H54 (cell line): ENCODE measurements around the gene MYH9.

ENCODE experiments used
- DNase-seq: peaks from one replicate; pipeline ENCODE4 v3.0.0; 2011; ENCODE audit warnings: low spot score, mixed read lengths; ENCODE audit not compliant: insufficient read length
- FAIRE-seq: peaks from 3 replicates; lab custom pipeline; 2011; peaks lifted over from hg19 to GRCh38; lab: Jason Lieb, UNC
- POLR2A ChIP-seq: IDR thresholded peaks from 2 replicates; pipeline ENCODE4 v1.6.1; 2011; ENCODE audit warnings: low read depth, mild to moderate bottlenecking, low read length

Gene MYH9

GRCh38 chr22:36374603-36375024 lies 13.2 kb downstream of the MYH9 start:
- FAIRE-seq (peak; percentile 62), DNase-seq (no peak)
- no peak for TF ChIP-seq POLR2A

DNA sequence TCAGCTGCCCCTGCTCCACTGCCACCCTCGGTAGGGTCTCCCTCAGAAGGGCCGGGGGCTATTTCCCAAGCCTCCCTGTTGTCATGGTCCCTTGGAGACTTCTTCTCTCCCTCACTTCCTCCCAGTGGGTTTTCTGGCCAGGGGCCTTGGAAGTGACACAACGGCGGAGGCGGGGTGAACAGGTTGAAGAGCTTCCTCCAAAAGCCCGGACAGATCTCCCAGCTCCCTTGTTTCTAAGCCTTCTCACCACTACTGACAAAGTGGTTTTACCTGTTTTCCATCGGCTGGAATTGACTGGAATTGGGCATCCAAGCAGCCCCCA lies 14.5 kb downstream of the MYH9 start:
- FAIRE-seq (no peak), DNase-seq (no peak)
- no peak for TF ChIP-seq POLR2A

- DNase-seq, result no peak
- FAIRE-seq, result no peak
- TF ChIP-seq POLR2A, result no peak
Measured at GRCh38 chr22:36371920-36372319, 15.8 kb downstream of the MYH9 start.

DNA sequence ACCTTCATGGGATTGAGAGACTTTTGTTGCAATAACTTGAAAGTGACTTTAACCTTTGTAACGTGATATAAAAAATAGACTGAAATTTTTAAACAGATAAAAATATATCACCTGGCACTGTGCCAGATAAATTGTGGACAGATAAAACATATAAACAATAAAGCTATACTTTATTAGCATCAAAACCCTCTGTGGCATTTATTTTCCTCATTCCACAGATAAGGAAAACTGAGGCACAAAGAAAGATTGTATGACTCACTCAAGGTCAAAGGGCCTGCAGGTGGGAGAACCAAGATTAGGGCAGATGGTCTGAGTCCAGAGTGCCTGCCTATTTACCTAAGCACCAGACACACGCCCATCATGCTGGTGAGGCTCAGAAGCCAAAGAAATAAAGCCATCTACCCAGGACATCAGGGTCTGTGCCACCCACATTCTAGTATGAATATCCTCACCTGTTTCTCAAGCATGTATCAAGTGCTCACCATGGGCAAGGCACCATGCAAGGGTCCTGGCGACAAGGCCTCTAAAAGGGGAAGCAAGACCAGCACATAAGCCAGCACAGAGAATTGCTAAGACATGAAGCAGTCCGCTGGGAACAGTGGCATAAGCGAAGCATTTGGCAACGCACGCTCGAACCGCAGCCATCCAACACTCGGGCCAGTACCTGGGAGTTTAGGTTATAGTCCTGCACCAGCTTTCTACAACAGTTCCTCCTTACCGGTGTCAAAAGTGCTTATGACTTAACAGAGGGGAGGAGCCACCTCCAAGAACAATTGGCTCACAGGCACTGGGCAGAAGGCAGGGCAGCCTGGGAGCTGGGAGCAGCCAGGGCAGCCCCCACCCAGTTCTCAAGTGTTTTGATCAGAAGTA lies 17.6 kb downstream of the MYH9 start:
- no peak for DNase-seq
- no peak for TF ChIP-seq POLR2A
- FAIRE-seq, result no peak

DNA sequence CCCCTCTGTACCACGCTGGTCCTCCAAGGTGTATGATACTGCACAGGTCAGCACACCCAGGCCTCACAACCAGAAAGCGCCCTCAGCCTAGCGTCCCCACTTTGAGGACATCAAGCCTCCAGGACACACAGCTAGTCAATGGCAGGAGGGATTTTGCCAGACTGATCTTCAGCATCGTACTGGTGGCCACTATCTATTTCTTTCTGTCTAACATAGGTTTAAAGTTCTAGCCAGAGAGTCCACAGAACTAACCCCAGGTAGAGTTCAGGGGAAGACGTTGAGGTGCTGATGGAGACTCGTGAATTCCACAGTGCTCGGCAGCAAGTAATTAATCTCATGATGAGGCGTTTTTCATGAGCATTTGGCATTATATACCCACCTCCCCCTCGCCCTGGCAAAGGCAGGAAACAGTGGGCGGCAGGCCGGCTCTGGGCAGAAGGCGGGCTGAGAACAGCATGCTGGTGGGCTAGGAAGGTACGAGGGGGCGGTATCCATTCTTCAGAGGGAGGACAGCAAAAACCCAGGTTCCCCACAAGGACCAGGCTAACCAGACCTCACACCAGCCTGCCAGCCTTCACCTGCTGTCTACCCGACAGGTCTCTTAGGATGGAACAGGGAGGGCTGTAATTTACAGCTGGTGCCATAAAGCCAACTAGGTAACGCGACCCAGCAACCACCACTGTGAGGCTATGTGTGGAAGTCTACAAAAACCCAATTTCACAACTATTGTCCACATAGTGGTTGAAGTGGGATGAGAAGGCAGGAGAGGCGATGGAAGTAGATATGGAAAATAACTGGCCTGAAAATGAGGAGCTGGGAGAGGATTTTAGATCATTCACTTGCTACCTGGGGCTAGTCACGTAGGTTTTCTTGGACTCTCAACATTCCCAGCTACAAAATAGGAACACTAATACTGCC lies 18.5 kb downstream of the MYH9 start:
- FAIRE-seq, result no peak

DNA sequence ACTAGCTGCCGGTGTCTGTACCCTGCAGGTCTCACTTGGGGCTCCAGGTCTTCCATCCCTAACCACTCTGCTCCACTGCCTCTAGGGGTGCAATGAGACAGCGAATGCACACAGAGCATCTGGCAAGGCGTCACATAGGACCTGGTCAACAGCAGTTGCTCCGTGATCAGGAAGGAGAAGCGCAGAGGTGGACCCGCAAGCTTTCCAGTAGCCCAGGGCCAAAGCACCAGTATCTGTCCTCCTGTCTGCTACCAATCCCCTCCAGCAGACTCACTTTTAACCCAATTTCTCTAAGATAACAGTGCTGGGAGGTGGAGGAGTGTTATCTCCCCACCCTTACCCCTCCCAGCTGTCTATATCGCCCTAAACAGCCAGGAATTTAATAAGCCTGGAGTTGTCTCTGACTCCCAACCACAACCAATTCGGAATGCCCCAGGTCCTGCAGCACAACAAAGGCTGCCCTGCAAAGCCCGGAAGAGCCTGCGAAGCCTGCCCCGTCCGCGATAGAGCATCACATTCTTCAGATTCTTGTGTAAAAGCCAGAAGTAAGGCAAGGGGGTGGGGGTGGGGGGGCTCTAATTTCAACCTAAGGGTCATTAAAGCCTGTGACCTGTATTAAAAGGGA lies 19.3 kb downstream of the MYH9 start:
- no peak for TF ChIP-seq POLR2A
- FAIRE-seq, result no peak
- DNase-seq, result no peak

More for the DNA sequence above, 18.5 kb downstream of the MYH9 start:
- DNase-seq, result no peak
- TF ChIP-seq POLR2A, result no peak

GRCh38 chr22:36367479-36367878 lies 20.3 kb downstream of the MYH9 start:
- no peak for FAIRE-seq

GRCh38 chr22:36367066-36367465 lies 20.7 kb downstream of the MYH9 start:
- DNase-seq, result no peak
- no peak for TF ChIP-seq POLR2A
- FAIRE-seq, result no peak

More at GRCh38 chr22:36367479-36367878, 20.3 kb downstream of the MYH9 start:
- no peak for DNase-seq
- TF ChIP-seq POLR2A, result no peak

DNA sequence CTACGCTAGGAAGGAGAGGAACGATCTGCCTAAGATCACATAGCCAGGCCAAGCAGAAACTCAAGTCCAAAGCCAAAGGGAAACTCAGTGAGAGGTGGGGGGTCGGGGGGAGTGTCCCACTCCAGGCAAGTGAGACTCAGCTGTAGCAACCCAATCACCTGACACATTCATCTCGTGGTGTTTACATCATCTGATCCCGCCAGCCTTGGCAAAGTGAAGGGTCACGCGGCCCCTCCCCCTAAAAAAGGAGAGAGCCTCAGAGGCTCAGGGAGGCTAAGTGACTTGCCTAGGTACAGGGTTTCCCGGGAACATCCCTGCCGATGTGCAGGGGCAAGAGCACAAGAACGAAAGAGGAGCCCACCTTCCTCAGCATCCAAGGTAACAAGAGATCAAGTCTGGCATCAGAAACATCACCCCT lies 21.5 kb downstream of the MYH9 start:
- FAIRE-seq, result no peak

DNA sequence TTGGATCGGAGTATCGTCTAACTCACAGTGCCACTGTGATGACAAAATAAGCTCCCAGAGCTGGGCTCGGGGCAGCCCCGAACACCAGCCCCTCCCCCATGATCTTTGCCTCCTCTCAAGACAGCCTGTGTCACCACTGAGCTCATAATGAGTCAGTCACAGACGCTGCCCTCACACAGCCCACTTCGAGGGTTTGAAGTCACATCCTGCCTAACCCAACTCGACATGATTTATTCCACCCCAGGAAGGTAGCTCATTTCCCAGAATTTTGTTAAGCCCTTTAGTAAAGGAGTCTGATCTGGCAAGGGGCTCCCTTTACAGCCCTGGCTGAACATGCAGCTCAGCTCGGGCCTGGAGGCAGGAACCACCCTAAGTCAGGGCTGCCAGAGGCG lies 22.8 kb downstream of the MYH9 start:
- no peak for TF ChIP-seq POLR2A
- peak; percentile 77 for FAIRE-seq
- no peak for DNase-seq

More for the DNA sequence above, 21.5 kb downstream of the MYH9 start:
- DNase-seq, result no peak
- TF ChIP-seq POLR2A, result no peak

GRCh38 chr22:36364255-36365019 lies 23.3 kb downstream of the MYH9 start:
- TF ChIP-seq POLR2A, result no peak
- FAIRE-seq, result no peak
- DNase-seq, result no peak

DNA sequence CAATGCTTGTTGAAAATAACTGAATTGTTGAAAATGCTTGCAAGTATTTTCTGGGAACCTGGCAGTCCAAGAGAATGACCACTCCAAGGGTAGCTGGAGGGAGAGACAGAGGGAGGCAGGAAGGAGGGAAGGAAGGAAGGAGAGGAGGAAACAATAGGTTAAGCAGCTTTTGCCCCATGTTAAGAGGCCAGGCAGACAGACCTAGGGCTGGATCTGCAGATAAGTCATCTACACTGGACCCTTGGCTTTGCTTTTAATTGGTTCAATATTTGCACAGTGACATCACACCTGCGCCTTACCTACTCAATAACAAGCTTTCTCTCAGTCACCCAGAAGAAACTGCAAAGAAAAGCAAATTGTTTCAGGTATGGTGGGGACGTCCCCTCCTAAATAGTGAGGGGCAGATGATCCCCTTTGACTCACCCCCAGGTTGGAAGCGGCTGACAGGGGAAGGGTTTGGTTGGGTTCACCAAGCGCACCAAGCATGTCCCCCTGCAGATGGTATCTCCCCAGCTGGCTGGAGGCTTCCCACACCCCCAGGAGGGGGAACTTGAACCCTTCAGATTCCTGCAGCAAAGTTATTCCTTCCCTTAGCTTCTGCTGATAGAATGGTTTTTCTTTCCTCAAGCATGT lies 24.3 kb downstream of the MYH9 start:
- DNase-seq, result no peak
- FAIRE-seq, result no peak
- no peak for TF ChIP-seq POLR2A

DNA sequence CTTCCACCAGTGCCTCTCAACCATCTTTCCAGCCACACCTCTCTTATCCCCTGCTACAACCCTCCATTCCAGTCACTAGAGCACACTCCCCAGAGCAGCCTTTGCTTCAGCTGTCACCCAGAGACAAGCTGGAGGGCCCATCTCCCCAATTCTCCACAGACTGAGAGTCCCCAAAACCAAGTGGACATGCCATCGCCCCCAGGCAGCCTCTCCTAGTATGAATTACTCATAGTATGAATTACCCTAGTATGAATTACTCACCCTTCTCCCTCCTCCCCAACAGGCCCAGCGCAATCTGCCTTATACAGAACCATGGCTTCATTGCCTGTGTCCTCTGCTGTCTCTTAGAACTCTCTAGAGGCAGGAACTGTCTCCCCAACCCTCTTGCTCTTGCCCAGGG lies 24.8 kb downstream of the MYH9 start:
- DNase-seq, result no peak
- TF ChIP-seq POLR2A, result no peak
- FAIRE-seq, result no peak
